ENCODE data around the gene FOXA2. TPM values are rescaled to one million over a fixed set of nuclear protein-coding genes. Genes with fewer than 3 reads are reported as not detected.

FOXA2 gene
- total and polyA plus RNA-seq, 2 experiments from 2014 or later, result not detected

DNA sequence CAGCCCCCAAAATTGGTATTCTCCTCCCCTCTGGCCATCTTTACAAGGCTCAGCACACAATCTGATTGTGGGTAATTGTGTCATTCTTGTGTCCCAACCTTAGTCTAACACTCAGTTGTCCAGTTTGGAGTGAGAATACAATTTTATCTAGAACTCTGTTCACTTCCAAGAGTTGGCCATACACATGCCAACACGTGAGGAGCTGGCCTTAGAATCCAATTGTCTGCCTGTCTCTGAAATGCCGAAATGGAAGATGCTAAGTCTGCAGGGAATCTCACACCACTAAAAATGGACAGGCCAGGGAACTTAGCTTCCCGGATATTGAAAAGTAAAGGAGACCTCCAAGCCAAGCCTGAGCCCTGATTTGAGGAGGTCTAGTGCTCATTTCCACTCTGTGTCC lies 12.3 kb downstream of the FOXA2 start:
- Histone ChIP-seq H3K9me3 (ENCODE audit: low read depth) (no peaks in the 10 kb centered on the region), H3K27ac (no peak overlapping the region), H3K36me3 (ENCODE audit: low read depth) (no peaks in the 10 kb centered on the region), H2AFZ (no peak overlapping the region), H4K20me1 (ENCODE audit: insufficient read depth) (no peaks in the 10 kb centered on the region), H3K9ac (no peak overlapping the region), H3F3A (ENCODE audit: insufficient read depth) (no peaks in the 10 kb centered on the region), H3K4me3 (no peak overlapping the region), H3K4me2 (ENCODE audit: unreplicated experiment) (no peak overlapping the region), H3K4me1 (ENCODE audit: insufficient read depth) (no peaks in the 10 kb centered on the region), H3K9me2 (ENCODE audit: insufficient read depth) (no peaks in the 10 kb centered on the region), H3K79me2 (ENCODE audit: insufficient read depth) (no peaks in the 10 kb centered on the region), H3K27me3 (replicated peaks; ENCODE audit: insufficient read depth) (peaks cover 95% of the 10 kb centered on the region)
- DNase-seq, result no peak
- in situ Hi-C loops (cut with MboI), result no loop called here
- TF ChIP-seq EZH2phosphoT487 (IDR thresholded peaks at IDR 0.05; ENCODE audit: insufficient read depth, low read depth), result no peak
- TF ChIP-seq EZH2 (IDR thresholded peaks at IDR 0.05; ENCODE audit: insufficient read depth, poor library complexity, severe bottlenecking), result no peak
- WGBS, 2 experiments (ENCODE audit: low coverage in 1 of 2, low lambda C conversion rate in 2 of 2, missing lambda C conversion rate in 2 of 2), result 11 to 17% methylated on average over 3 of the region's 3 CpGs

DNA sequence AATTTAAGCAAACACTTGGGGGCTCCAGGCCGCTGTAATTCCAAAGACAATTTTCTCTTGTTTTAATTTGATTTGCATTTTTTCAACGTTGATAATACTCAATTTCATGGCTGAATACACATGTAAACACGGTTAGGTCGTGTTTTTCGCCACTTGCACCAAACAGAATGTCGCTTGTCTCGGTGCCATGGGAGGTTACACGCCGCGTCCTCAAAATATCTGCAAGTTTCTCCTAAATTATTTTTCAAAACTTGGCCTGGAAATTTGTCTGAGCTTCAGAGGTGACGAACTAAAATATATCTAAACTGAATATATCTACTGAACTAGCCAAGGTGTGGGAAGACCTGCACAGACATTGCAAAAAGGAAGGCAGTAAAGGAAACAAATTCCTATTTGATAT lies 15.0 kb downstream of the FOXA2 start:
- Histone ChIP-seq H2AFZ (no peak overlapping the region), H3K9ac (no peak overlapping the region), H3K9me2 (ENCODE audit: insufficient read depth) (no peaks in the 10 kb centered on the region), H4K20me1 (ENCODE audit: insufficient read depth) (no peaks in the 10 kb centered on the region), H3K79me2 (ENCODE audit: insufficient read depth) (no peaks in the 10 kb centered on the region), H3K27me3 (replicated peaks; ENCODE audit: insufficient read depth) (peaks cover 97% of the 10 kb centered on the region), H3K9me3 (ENCODE audit: low read depth) (no peaks in the 10 kb centered on the region), H3K4me3 (no peak overlapping the region), H3K27ac (no peak overlapping the region), H3F3A (ENCODE audit: insufficient read depth) (no peaks in the 10 kb centered on the region), H3K36me3 (ENCODE audit: low read depth) (no peaks in the 10 kb centered on the region), H3K4me2 (ENCODE audit: unreplicated experiment) (no peak overlapping the region), H3K4me1 (ENCODE audit: insufficient read depth) (no peaks in the 10 kb centered on the region)
- TF ChIP-seq EZH2 (IDR thresholded peaks at IDR 0.05; ENCODE audit: insufficient read depth, poor library complexity, severe bottlenecking) (peak; percentile 64), EZH2phosphoT487 (IDR thresholded peaks at IDR 0.05; ENCODE audit: insufficient read depth, low read depth) (no peak)
- no peak for DNase-seq
- WGBS, 2 experiments (ENCODE audit: low coverage in 1 of 2, low lambda C conversion rate in 2 of 2, missing lambda C conversion rate in 2 of 2), result 13 to 16% methylated on average over 11 of the region's 11 CpGs
- in situ Hi-C loops (cut with MboI), result no loop called here

DNA sequence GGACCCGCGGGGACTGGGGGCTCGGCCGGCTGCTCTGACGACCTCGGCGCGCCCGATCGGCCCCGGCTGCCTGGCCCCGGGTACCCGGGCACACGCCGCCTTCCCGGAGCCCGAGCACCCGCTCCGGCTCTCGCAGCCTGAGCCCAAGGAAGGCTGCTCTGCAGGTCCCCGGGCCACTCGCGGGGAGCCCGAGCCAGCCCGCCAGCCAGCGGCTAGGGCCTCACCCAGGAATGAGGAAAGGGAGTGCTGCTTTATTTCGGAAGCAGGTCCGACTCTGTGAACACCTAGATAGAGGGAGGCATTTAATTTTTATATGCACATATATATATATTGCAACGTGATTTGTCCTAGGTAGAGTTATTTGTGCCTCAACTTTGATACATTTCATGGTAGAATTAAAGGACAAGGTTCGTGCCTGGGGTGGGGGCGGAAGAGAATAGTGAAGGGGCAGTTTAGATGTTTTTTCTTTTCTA lies 15.5 kb downstream of the FOXA2 start:
- no peaks in the 10 kb centered on the region for H4K20me1 ChIP-seq (ENCODE audit: insufficient read depth)
- no peak for TF ChIP-seq EZH2 (IDR thresholded peaks at IDR 0.05; ENCODE audit: insufficient read depth, poor library complexity, severe bottlenecking)
- no peaks in the 10 kb centered on the region for H3F3A ChIP-seq (ENCODE audit: insufficient read depth)
- no peak overlapping the region for H3K4me3 ChIP-seq
- H3K79me2 ChIP-seq (ENCODE audit: insufficient read depth), result no peaks in the 10 kb centered on the region
- H3K9ac ChIP-seq, result no peak overlapping the region
- in situ Hi-C loops (cut with MboI), result no loop called here
- H3K9me2 ChIP-seq (ENCODE audit: insufficient read depth), result no peaks in the 10 kb centered on the region
- H3K27ac ChIP-seq, result no peak overlapping the region
- no peaks in the 10 kb centered on the region for H3K9me3 ChIP-seq (ENCODE audit: low read depth)
- whole genome bisulfite sequencing, 2 experiments (ENCODE audit: low coverage in 1 of 2, low lambda C conversion rate in 2 of 2, missing lambda C conversion rate in 2 of 2), result 6 to 7% methylated on average over 15 to 30 of the region's 31 CpGs
- H3K4me2 ChIP-seq (ENCODE audit: unreplicated experiment), result no peak overlapping the region
- peaks cover 97% of the 10 kb centered on the region for H3K27me3 ChIP-seq (replicated peaks; ENCODE audit: insufficient read depth)
- H3K4me1 ChIP-seq (ENCODE audit: insufficient read depth), result no peaks in the 10 kb centered on the region
- H2AFZ ChIP-seq, result no peak overlapping the region
- no peak for DNase-seq
- H3K36me3 ChIP-seq (ENCODE audit: low read depth), result no peaks in the 10 kb centered on the region

- Histone ChIP-seq H3K36me3 (ENCODE audit: low read depth) (no peaks in the 10 kb centered on the region), H3K27me3 (replicated peaks; ENCODE audit: insufficient read depth) (peaks cover 94% of the 10 kb centered on the region), H2AFZ (no peak overlapping the region), H3K9ac (no peak overlapping the region), H3K4me3 (no peak overlapping the region), H3K9me3 (ENCODE audit: low read depth) (no peaks in the 10 kb centered on the region), H3K9me2 (ENCODE audit: insufficient read depth) (no peaks in the 10 kb centered on the region), H3K27ac (no peak overlapping the region), H3F3A (ENCODE audit: insufficient read depth) (no peaks in the 10 kb centered on the region), H3K4me1 (ENCODE audit: insufficient read depth) (no peaks in the 10 kb centered on the region), H4K20me1 (ENCODE audit: insufficient read depth) (no peaks in the 10 kb centered on the region), H3K79me2 (ENCODE audit: insufficient read depth) (no peaks in the 10 kb centered on the region), H3K4me2 (ENCODE audit: unreplicated experiment) (no peak overlapping the region)
- WGBS, 2 experiments (ENCODE audit: low coverage in 1 of 2, low lambda C conversion rate in 2 of 2, missing lambda C conversion rate in 2 of 2), result 6 to 9% methylated on average over 52 to 55 of the region's 57 CpGs
- in situ Hi-C loops (cut with MboI), result no loop called here
- TF ChIP-seq EZH2 (IDR thresholded peaks at IDR 0.05; ENCODE audit: insufficient read depth, poor library complexity, severe bottlenecking), result no peak
- no peak for TF ChIP-seq EZH2phosphoT487 (IDR thresholded peaks at IDR 0.05; ENCODE audit: insufficient read depth, low read depth)
- no peak for DNase-seq
These were observed 16.2 kb downstream of the FOXA2 start for GRCh38 chr20:22567944-22568871.
